Vagina (tissue), 2 donors: Measurements from ENCODE around the gene EHBP1. TPM values are rescaled to one million over a fixed set of nuclear protein-coding genes. Genes with fewer than 3 reads are reported as not detected.

Source experiments
- DNase-seq, 2 donors: peaks; one replicate each; pipeline ENCODE4 v3.0.0-alpha.2; 2017; ENCODE audit errors: extremely low spot score in 2 of 2
- H3K27ac ChIP-seq: fragments of 200-600 bp; sonication (generic); one replicate; pipeline ENCODE4 v1.5.1; 2019
- H3K27me3 ChIP-seq: fragments of 200-600 bp; sonication (generic); one replicate; pipeline ENCODE4 v1.5.1; 2019
- H3K36me3 ChIP-seq, 2 donors: fragments of 200-600 bp; sonication (generic); one replicate each; pipeline ENCODE4 v1.5.1; 2017 to 2019
- H3K4me1 ChIP-seq: fragments of 200-600 bp; sonication (generic); one replicate; pipeline ENCODE4 v1.5.1; 2019
- H3K4me3 ChIP-seq, 2 donors: fragments of 200-600 bp; sonication (generic); 1 replicate in 1 of 2; 2 replicates in 1 of 2; pipeline ENCODE4 v1.5.1; 2016 to 2019
- H3K9me3 ChIP-seq: fragments of 200-600 bp; sonication (generic); one replicate; pipeline ENCODE4 v1.5.1; 2019
- POLR2A ChIP-seq, 2 donors: fragments of 450-650 bp; IDR thresholded peaks; one replicate each; pipeline ENCODE4 v1.6.1; 2017; ENCODE audit warnings: antibody characterized with exemption in 2 of 2, mild to moderate bottlenecking in 2 of 2, moderate library complexity in 2 of 2
- POLR2AphosphoS5 ChIP-seq, 2 donors: sonication (generic); formaldehyde crosslinking; IDR thresholded peaks; one replicate each; pipeline ENCODE4 v1.9.0; 2017; ENCODE audit warnings: antibody characterized with exemption in 2 of 2, mild to moderate bottlenecking in 2 of 2, low read depth in 1 of 2; ENCODE audit not compliant: insufficient read depth in 1 of 2
- intact Hi-C: fragments of 100-400 bp; cut with DNase I; formaldehyde crosslinking; loops from one replicate; pipeline ENCODE4 v1.15.1; 2023
- total RNA-seq: library from RNA; depleted of rRNA; stranded (reverse); fragments of >200 nt; gene quantifications from one replicate; pipeline ENCODE4 v1.2.3, GENCODE V29; 2016
- TF ChIP-seq, protein P1 (sequence below), 3 experiments: fragments of 450-650 bp in 2 of 3; fragments of 200-600 bp in 1 of 3; sonication (generic) in 1 of 3; IDR thresholded peaks; one replicate each; pipeline ENCODE4 v1.5.1; 2017 to 2019; ENCODE audit warnings: antibody characterized with exemption in 3 of 3, mild to moderate bottlenecking in 2 of 3, moderate library complexity in 2 of 3

EHBP1 gene
- total RNA-seq, 1 donor from 2014 or later, result 97.7 TPM

DNA sequence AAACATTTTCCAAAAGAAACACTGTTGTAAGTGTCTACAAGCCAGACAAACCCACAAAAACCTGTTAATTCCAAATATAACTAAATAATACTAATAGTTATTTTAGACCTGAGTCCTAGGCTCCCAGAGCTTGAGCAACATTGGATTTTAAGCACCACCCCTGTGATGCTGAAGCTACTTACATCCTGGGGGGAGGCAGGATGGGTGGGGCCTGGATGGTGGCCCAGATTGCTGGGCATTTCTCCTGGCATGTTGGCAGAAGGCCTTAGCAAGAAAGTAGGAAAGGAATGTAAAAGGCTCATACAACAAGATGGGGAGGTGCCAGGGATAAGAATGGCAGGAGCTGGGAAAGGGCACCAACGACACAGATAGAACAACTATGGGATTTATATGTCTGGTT, 294.4 kb downstream of the EHBP1 start:
- Histone ChIP-seq H3K4me1 (peaks cover 3% of the 10 kb centered on the region), H3K9me3 (no peaks in the 10 kb centered on the region), H3K36me3 (peaks cover 0 to 19% of the 10 kb centered on the region in 2 donors), H3K4me3 (no peak overlapping the region), H3K27me3 (no peaks in the 10 kb centered on the region), H3K27ac (no peak overlapping the region)
- DNase-seq, result no peak
- intact Hi-C loops, result no loop called here
- no peak for TF ChIP-seq POLR2AphosphoS5 (IDR thresholded peaks at IDR 0.05; ENCODE audit: insufficient read depth in 1 of 2, low read depth in 1 of 2)
- TF ChIP-seq, protein P1, sequence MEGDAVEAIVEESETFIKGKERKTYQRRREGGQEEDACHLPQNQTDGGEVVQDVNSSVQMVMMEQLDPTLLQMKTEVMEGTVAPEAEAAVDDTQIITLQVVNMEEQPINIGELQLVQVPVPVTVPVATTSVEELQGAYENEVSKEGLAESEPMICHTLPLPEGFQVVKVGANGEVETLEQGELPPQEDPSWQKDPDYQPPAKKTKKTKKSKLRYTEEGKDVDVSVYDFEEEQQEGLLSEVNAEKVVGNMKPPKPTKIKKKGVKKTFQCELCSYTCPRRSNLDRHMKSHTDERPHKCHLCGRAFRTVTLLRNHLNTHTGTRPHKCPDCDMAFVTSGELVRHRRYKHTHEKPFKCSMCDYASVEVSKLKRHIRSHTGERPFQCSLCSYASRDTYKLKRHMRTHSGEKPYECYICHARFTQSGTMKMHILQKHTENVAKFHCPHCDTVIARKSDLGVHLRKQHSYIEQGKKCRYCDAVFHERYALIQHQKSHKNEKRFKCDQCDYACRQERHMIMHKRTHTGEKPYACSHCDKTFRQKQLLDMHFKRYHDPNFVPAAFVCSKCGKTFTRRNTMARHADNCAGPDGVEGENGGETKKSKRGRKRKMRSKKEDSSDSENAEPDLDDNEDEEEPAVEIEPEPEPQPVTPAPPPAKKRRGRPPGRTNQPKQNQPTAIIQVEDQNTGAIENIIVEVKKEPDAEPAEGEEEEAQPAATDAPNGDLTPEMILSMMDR (IDR thresholded peaks at IDR 0.05), result no peak
- no peak for TF ChIP-seq POLR2A (IDR thresholded peaks at IDR 0.05)

DNA sequence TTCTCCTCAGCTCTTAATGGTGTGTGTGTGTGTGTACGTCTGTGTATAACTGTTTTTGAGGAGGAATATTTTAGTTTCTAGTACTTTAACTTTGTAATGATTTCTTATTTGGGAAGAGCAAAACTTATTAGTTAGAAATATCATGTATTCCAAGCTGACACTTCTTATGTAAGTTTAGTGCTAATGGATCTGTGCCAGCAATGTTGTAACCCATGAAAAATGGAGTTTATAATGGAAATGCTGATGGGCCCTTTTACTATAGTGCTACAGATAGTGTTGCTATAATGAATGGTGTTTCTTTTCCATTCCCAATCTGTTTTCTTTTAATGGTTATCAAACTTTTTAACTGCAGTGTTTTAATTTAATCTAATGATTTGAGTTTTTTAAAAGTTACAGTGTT, 295.3 kb downstream of the EHBP1 start:
- Histone ChIP-seq H3K4me1 (peaks cover 3% of the 10 kb centered on the region), H3K4me3 (no peak overlapping the region), H3K36me3 (peaks cover 0 to 15% of the 10 kb centered on the region in 2 donors), H3K27ac (no peak overlapping the region), H3K27me3 (no peaks in the 10 kb centered on the region), H3K9me3 (no peaks in the 10 kb centered on the region)
- no peak for DNase-seq
- intact Hi-C loops, result no loop called here
- TF ChIP-seq POLR2A (IDR thresholded peaks at IDR 0.05) (no peak), POLR2AphosphoS5 (IDR thresholded peaks at IDR 0.05; ENCODE audit: insufficient read depth in 1 of 2, low read depth in 1 of 2) (no peak)
- TF ChIP-seq, protein P1 (IDR thresholded peaks at IDR 0.05), result no peak

DNA sequence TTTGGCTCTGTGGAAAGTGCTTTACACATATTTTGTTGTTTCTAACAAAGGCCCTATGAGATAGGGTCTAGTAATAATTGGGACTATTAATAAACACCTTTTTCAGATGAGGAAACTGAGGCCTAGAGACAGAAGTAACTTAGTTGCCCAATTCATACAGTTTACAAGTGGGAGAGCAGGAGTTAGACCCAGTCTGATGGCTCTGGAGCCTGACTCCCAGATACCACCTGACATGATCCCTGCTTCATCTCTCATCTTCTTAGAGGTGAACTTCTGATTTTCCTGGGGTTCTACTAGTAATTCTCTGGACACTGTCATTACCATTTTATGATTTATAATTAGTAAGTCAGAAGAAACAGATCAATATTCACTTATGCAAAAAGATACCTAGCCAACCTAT, 296.1 kb downstream of the EHBP1 start:
- intact Hi-C loops, result no loop called here
- peaks cover 3% of the 10 kb centered on the region for H3K4me1 ChIP-seq
- H3K4me3 ChIP-seq, result no peak overlapping the region
- no peak overlapping the region for H3K27ac ChIP-seq
- H3K36me3 ChIP-seq, result peaks cover 0 to 10% of the 10 kb centered on the region in 2 donors
- DNase-seq, result no peak
- no peak for TF ChIP-seq POLR2AphosphoS5 (IDR thresholded peaks at IDR 0.05; ENCODE audit: insufficient read depth in 1 of 2, low read depth in 1 of 2)
- no peak for TF ChIP-seq POLR2A (IDR thresholded peaks at IDR 0.05)
- TF ChIP-seq, protein P1 (IDR thresholded peaks at IDR 0.05), result no peak
- no peaks in the 10 kb centered on the region for H3K9me3 ChIP-seq
- H3K27me3 ChIP-seq, result no peaks in the 10 kb centered on the region

DNA sequence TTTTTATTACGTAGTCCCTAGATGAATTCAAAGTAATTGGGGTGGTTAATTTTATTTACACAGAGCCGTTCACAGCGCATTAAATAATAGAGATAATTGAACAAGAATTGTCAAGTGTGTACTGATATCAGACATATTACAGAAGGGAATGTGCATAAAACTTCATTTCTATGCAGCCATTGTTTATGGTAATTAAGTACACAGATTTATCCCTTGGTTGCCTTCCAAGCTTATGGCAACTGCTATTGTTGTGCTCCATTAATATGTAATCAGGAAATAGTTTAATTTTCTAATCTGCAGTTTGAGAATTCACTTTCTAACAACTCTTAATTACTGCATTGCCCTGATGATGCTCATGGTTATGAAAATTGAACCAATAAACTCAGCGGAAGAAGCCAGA, 297.8 kb downstream of the EHBP1 start:
- no peak overlapping the region for H3K27ac ChIP-seq
- H3K36me3 ChIP-seq, result peaks cover 0 to 4% of the 10 kb centered on the region in 2 donors
- H3K4me1 ChIP-seq, result peaks cover 3% of the 10 kb centered on the region
- intact Hi-C loops, result no loop called here
- no peak for DNase-seq
- no peaks in the 10 kb centered on the region for H3K9me3 ChIP-seq
- TF ChIP-seq, protein P1 (IDR thresholded peaks at IDR 0.05), result no peak
- TF ChIP-seq POLR2AphosphoS5 (IDR thresholded peaks at IDR 0.05; ENCODE audit: insufficient read depth in 1 of 2, low read depth in 1 of 2) (no peak), POLR2A (IDR thresholded peaks at IDR 0.05) (no peak)
- no peak overlapping the region for H3K4me3 ChIP-seq
- no peaks in the 10 kb centered on the region for H3K27me3 ChIP-seq

DNA sequence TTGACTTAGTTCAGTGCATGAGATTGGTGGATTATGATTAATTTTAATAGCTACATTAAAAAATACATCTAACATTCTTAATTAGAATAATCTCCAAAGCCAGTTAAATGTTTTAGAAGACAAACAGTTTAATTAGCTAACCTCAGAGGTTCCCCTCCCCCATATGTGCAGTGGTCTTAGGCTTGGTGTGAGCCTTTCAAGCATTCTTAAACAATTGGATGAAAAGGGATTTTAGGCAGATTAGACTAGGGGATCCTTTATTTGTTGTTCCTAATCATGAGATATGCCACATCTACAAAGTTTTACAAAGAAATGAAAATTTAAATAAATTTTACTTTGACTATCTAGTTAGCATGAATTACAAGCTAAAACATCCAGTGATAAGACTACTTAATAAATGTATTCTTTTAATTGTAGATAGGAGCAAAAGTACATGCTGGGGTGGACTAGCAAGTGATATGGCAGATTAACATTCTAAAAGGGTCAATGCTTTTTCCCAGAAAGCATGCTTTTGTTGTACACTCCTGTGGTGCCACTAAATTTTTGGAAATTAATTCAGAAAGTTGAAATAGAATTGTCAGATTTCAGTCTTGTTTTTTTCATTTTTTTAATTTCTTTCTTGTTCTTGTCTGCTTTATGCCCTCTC, 302.4 kb downstream of the EHBP1 start:
- no peaks in the 10 kb centered on the region for H3K9me3 ChIP-seq
- no peak overlapping the region for H3K4me3 ChIP-seq
- no peaks in the 10 kb centered on the region for H3K27me3 ChIP-seq
- H3K4me1 ChIP-seq, result no peaks in the 10 kb centered on the region
- H3K36me3 ChIP-seq, result no peaks in the 10 kb centered on the region
- TF ChIP-seq POLR2A (IDR thresholded peaks at IDR 0.05) (no peak), POLR2AphosphoS5 (IDR thresholded peaks at IDR 0.05; ENCODE audit: insufficient read depth in 1 of 2, low read depth in 1 of 2) (no peak)
- TF ChIP-seq, protein P1 (IDR thresholded peaks at IDR 0.05), result no peak
- H3K27ac ChIP-seq, result no peak overlapping the region
- intact Hi-C loops, result no loop called here
- no peak for DNase-seq
